HG03457 (cell line): ENCODE measurements around the gene GRAMD2A.

Experiments
- ATAC-seq: cut with Tn5 transposase; IDR thresholded peaks from one replicate; pipeline ENCODE4 v1.9.1; 2021; ENCODE audit warnings: moderate number of reproducible peaks; ENCODE audit not compliant: unreplicated experiment

GRAMD2A gene

DNA sequence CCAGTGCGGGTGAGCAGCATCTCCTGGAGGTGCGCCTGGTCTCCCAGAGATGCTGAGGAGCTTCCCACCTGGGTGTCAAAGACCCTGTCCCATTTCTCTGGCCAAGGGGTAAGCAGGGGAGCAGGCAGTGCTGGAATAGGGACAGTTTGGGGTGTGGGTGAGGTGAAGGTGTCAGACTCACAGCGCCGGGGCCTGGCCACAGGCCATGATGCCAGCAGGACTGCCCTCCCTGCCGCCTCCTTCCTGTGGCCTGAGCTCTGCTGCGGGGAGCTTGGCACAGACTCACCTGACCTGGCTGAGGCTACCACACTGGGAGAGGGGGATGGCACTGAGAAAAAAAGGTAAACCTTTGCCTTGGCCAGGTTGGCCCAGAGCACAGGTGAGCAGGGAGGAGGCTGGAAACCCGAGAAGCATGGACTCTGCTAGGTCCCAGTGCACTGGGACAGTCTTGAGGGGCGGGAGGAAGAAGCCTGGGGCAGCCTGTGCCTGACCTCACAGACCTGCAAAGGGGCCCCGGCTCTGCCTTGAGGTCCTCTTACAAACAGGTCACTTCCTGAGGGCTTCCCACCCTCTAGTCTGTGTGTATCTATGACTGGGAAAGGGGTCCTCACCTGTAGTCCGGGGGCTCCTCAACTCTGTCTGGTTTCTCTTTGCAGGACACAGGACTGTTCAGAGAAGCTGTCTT, 28.2 kb downstream of the GRAMD2A start:
- ATAC-seq = no peak

DNA sequence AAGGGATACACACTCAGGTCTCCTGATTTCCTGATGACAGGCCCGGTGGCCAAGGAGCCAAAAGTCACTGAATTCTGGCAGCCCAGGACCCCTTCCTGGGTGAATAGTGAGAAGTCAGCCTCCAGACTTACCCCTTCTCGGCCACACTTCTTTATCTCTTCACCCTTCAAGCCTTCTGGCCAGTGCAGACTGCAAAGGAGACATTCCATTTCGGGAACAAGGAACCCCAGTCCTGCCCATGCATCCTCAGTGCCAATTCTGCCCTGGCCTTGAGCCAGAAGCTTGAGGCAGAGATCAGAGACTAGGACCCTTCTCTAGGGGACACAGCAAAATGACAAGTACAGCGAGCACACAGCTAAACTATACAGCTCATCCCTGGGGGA, 28.8 kb downstream of the GRAMD2A start:
- no peak for ATAC-seq

DNA sequence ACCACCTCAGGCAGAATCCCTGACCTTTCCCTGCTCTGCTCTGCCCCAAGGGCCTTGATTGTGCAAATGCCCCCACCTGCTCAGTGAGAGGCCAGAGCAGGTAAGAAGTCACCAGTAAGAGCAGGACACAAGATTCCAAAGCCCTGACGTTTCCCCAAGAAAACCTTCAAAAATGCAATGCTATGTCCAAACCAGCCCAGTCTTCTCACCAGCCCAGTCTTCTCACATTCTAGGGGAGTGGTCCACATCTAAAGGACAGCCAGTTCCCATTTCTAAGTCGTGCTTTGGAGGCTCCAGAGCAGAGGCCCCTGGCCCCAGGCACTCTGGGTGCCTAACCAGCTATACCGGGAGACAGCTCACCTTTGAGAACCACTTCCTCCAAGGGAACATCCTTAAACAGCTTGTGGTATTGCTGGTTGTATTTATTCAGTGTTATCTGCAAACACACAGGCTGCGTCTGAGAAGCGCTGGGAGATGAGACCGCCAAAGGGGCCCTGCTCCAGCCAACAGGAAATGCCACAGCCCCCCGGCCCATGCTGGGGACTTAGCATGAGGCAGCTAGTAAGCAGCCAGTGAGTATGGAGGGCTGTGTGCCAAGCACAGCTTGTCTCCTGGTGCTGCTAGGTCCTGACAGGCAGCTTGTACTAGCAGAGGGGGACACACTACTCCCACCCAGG, 29.3 kb downstream of the GRAMD2A start:
- ATAC-seq = no peak

- no peak for ATAC-seq
These were observed 30.1 kb downstream of the GRAMD2A start for GRCh38 chr15:72167445-72167844.

- ATAC-seq = no peak
These were observed 30.7 kb downstream of the GRAMD2A start for GRCh38 chr15:72166716-72167417.

DNA sequence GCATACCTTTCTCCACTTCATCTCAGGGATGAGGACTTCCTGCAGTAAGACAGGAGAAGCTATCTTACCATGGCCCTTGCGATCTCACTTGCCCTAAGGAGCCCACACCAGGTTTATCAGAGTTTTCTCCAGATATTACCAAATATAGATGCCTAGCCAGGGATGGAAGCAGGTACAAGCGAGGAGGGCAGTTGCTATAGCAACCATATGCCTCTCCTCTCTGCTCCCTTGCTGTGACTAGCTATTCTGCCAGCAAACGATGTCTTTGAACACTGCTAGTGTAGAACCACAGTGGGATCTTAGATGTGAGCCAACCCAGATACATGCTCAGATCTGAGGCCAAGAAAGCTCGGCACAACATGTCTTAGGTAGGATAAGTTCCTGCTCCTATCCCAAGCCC, 33.9 kb downstream of the GRAMD2A start:
- no peak for ATAC-seq

DNA sequence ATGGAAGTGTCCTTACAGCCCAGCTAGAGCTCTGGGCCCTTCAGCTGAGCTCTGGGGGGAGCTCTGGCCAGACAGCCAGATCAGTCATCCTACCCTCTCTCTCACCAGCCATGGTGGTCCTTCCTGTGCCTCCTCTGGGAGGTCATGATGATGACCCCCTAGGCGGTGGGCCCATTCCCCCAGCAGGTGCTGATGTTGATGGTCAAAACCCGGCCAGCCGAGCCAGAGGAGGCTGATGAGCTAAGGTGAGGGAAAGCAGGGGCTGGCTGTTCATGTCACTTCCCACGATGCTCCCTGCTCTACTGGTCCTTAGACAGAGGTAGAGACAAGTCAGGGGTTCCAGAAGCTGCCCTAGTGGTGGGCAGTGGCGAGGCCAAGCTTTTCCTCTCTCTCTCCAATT, 35.0 kb downstream of the GRAMD2A start:
- no peak for ATAC-seq

- no peak for ATAC-seq
These were observed 36.0 kb downstream of the GRAMD2A start for GRCh38 chr15:72161361-72162132.

DNA sequence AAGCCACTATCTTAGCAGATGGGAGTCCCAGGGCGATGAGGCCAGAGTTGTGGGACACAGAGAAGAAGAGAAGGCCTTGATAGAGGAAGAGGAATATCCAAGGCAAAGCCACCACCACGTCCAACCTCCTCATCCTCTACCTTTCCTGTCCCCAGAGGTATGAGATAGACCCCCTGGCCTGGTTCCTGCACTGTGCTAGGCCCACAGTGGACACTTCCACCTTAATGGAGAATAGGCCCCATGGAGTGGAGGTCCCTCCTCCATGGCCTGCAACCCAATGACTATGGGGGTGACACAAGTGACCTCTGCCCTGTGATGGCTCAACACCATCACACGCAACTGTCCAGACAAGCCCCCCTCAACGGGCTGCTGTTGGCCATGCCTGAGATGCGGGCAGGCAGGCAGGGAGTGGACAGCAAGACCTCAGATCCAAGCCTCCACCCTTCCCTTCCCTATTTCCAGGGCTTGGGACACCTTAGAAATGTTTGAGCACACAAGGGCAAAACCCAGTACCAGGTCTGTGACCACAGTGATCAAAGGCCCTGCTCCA, 36.8 kb downstream of the GRAMD2A start:
- ATAC-seq = no peak

GRCh38 chr15:72156928-72157327, 40.7 kb downstream of the GRAMD2A start:
- no peak for ATAC-seq

DNA sequence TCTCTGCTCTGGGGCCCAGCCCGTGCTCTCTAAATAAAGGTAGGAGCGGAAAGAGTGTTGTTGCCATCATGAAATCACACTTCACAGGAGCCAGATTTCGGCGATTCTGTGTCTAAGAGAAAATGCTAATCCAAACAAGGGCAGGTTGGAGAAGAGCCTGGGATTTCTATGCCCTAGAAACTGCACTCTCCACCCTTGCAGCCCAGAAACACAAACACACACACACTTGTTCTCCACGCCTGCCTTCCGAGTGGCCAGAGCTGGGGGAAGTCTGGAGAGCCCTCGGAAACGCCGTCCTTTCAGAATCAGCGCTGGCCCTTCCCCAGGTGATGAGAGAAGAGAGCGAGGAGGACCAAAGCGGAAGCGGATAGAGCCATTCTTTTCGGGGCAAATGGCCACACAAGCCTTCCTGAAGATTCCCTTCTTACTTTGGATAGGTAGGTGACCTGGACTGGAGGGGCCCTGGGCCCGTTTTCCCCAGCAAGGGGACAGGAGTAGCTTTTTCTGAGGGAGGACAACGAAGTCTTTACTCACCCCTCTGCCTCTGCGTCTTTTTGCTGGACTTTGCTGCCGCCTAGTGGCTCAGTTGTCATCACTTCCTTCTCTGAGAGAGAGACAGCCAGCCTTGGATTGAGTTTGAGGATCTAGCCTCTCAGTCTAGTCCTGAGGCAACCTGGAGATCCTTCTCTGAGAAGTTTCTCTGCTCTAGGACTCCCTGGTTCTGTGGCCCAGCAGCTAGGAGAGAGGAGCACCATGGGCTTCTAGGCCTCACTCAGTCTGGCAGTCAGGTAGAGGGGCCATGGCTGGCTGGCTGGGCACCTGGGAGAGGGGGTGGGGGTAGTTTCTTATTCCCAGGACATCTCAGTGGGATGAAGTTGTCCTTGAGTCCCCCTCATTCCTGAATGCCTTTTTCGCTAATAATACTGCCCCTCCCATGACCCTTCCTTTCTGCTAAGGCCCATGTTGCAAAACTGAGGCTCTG, 41.7 kb downstream of the GRAMD2A start:
- ATAC-seq = no peak

- no peak for ATAC-seq
These were observed 42.5 kb downstream of the GRAMD2A start for GRCh38 chr15:72155003-72155621.

DNA sequence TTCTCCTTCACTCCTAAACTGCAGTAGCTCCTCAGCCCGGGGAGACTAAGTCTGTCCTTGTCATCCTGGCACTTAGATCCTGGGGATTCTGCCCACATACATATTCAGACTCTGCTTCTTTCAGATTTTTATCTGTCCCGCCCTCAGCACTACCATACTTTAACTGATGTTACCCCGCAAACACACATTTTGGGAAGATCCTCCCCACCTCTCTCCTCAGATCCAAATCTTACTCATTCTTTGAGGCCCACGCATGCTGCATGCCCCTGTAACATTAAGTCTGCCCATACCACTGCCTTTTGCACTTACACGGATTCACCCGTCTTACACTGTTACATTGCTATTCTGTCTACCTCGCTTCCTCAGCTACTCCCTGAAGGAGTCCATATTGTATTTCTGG, 43.3 kb downstream of the GRAMD2A start:
- no peak for ATAC-seq

GRCh38 chr15:72153269-72154000, 44.2 kb downstream of the GRAMD2A start:
- no peak for ATAC-seq

DNA sequence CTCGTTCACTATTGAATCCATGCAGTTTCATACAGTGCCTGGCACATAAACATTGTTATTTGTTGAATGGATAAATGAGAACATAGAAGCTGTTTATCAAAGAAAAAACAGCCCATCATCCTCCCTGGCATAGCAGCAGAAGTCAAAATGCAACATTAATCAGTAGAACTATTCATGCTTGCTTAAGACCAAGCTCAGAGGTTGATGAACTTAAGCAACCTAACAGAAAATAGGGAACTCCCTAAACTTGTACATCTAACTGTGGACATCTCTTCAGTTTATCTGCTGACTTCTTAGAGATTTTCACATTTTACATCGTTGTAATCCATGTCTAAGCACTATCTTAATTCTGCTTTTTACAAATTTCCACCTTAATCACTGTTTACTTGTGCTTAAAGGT, 50.2 kb downstream of the GRAMD2A start:
- no peak for ATAC-seq

- no peak for ATAC-seq
These were observed 50.7 kb downstream of the GRAMD2A start for GRCh38 chr15:72146934-72147333.

GRCh38 chr15:72146221-72146620, 51.4 kb downstream of the GRAMD2A start:
- ATAC-seq = no peak

GRCh38 chr15:72141171-72142084, 56.2 kb downstream of the GRAMD2A start:
- peak; percentile 92 for ATAC-seq
